RPMI7951 (cell line): ENCODE measurements around the gene SH3BGRL2. TPM values are rescaled to one million over a fixed set of nuclear protein-coding genes. Genes with fewer than 3 reads are reported as not detected.
"Not testable (repeated sequence)": the region's sequence is repeated elsewhere in the genome, so short reads cannot be mapped to it uniquely, and the experiment has no call there.

ENCODE experiments used
- DNase-seq: peaks from one replicate; pipeline ENCODE4 v3.0.0-alpha.2; 2012; ENCODE audit warnings: low read depth
- total RNA-seq: library from RNA; depleted of rRNA; stranded (reverse); fragments of >200 nt; shearing (Covaris generic); gene quantifications from 2 replicates; pipeline ENCODE4 v1.2.3, GENCODE V29; 2014

Gene SH3BGRL2
- total RNA-seq, 1 experiment from 2014 or later = 0.36 TPM

- DNase-seq = no peak
Observed at GRCh38 chr6:79649016-79649415, 17.9 kb downstream of the SH3BGRL2 start.

GRCh38 chr6:79650950-79651349, 19.8 kb downstream of the SH3BGRL2 start:
- DNase-seq = no peak

- DNase-seq = no peak
Observed at GRCh38 chr6:79656134-79656533, 25.0 kb downstream of the SH3BGRL2 start.

- DNase-seq = no peak
Observed at GRCh38 chr6:79657238-79657637, 26.1 kb downstream of the SH3BGRL2 start.

- DNase-seq = not testable (repeated sequence)
Observed at GRCh38 chr6:79663655-79664054, 32.5 kb downstream of the SH3BGRL2 start.

GRCh38 chr6:79665725-79666551, 34.8 kb downstream of the SH3BGRL2 start:
- no peak for DNase-seq

- DNase-seq = no peak
Observed at GRCh38 chr6:79666634-79667033, 35.5 kb downstream of the SH3BGRL2 start.

- no peak for DNase-seq
Observed at GRCh38 chr6:79668381-79668780, 37.3 kb downstream of the SH3BGRL2 start.

GRCh38 chr6:79669766-79670165, 38.6 kb downstream of the SH3BGRL2 start:
- DNase-seq = no peak

GRCh38 chr6:79670789-79671188, 39.7 kb downstream of the SH3BGRL2 start:
- no peak for DNase-seq

- no peak for DNase-seq
Observed at GRCh38 chr6:79671600-79672266, 40.6 kb downstream of the SH3BGRL2 start.

- DNase-seq = peak; percentile 21
Observed at GRCh38 chr6:79672631-79673111, 41.5 kb downstream of the SH3BGRL2 start.

- no peak for DNase-seq
Observed at GRCh38 chr6:79673947-79674346, 42.8 kb downstream of the SH3BGRL2 start.

GRCh38 chr6:79676785-79677736, 45.9 kb downstream of the SH3BGRL2 start:
- no peak for DNase-seq

- not testable (repeated sequence) for DNase-seq
Observed at GRCh38 chr6:79682682-79683081, 51.6 kb downstream of the SH3BGRL2 start.

GRCh38 chr6:79684876-79685275, 53.7 kb downstream of the SH3BGRL2 start:
- DNase-seq = no peak

GRCh38 chr6:79686707-79687309, 55.7 kb downstream of the SH3BGRL2 start:
- no peak for DNase-seq

GRCh38 chr6:79687759-79688158, 56.6 kb downstream of the SH3BGRL2 start:
- DNase-seq = no peak

GRCh38 chr6:79694156-79694555, 63.0 kb downstream of the SH3BGRL2 start:
- no peak for DNase-seq

- DNase-seq = no peak
Observed at GRCh38 chr6:79694623-79695343, 63.7 kb downstream of the SH3BGRL2 start.

GRCh38 chr6:79697430-79697829, 66.3 kb downstream of the SH3BGRL2 start:
- no peak for DNase-seq
